Measurements from ENCODE around the gene SLC15A4. TPM values are rescaled to one million over a fixed set of nuclear protein-coding genes. Genes with fewer than 3 reads are reported as not detected.

The SLC15A4 gene
- total RNA-seq, 2 experiments from 2014 or later, result 26.4 to 26.8 TPM

DNA sequence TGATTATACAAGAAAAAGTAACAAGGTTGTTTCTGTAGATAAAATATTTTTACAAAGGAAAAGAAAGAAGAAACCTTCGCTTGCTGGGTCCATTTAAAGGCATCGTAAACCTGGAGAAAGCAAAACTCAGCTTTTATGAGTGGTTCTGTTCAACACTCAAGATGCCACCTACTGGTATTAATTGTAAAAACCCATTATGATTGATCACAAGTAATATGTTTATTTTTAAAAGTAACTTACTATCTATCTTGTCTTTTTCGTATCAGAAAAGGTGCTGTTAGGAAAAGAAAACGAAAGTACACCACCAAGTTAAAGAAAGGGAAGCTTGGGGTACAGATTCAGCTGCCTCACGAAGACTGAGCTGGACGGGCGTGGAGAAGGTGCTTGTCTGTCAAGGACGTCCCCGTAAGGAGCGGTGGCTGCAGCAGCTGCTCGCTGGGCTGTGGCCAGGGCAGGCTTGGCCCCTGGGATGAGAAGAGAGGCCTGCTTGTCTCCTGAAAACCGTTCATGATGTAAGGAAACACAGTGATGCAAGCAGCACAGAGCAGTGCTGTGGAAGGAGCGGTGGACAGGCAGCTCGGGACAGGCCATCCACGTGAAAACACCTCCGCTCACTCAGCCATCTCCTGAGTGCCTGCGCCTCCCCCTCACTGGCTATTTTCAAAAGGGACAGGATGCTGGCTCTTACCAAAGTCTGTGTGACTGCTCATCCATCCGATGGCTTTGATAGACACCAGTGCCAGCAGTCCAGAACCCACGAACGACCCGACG, 25.0 kb downstream of the SLC15A4 start:
- H3K9me3 Mint-ChIP-seq, result no peaks in the 10 kb centered on the region
- H3K4me1 Mint-ChIP-seq (ENCODE audit: low read depth), result peaks cover 41% of the 10 kb centered on the region
- TF ChIP-seq, protein P1, sequence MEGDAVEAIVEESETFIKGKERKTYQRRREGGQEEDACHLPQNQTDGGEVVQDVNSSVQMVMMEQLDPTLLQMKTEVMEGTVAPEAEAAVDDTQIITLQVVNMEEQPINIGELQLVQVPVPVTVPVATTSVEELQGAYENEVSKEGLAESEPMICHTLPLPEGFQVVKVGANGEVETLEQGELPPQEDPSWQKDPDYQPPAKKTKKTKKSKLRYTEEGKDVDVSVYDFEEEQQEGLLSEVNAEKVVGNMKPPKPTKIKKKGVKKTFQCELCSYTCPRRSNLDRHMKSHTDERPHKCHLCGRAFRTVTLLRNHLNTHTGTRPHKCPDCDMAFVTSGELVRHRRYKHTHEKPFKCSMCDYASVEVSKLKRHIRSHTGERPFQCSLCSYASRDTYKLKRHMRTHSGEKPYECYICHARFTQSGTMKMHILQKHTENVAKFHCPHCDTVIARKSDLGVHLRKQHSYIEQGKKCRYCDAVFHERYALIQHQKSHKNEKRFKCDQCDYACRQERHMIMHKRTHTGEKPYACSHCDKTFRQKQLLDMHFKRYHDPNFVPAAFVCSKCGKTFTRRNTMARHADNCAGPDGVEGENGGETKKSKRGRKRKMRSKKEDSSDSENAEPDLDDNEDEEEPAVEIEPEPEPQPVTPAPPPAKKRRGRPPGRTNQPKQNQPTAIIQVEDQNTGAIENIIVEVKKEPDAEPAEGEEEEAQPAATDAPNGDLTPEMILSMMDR (IDR thresholded peaks at IDR 0.05), result no peak
- POLR2A ChIA-PET, result no interaction called here
- H3K4me3 Mint-ChIP-seq, result no peak overlapping the region
- intact Hi-C loops (cut with micrococcal nuclease), result no loop called here
- DNase-seq (no peak), ATAC-seq (no peak)
- peaks cover 69% of the 10 kb centered on the region for H3K36me3 Mint-ChIP-seq (ENCODE audit: low read depth)
- CTCF ChIA-PET, result interaction anchor here (0.9 kb wide), 1 partner anchor 30 kb away, joined by 3 read pairs; no protein-coding TSS in a partner anchor
- no peak overlapping the region for H3K27ac Mint-ChIP-seq
- H3K27me3 Mint-ChIP-seq, result no peaks in the 10 kb centered on the region

DNA sequence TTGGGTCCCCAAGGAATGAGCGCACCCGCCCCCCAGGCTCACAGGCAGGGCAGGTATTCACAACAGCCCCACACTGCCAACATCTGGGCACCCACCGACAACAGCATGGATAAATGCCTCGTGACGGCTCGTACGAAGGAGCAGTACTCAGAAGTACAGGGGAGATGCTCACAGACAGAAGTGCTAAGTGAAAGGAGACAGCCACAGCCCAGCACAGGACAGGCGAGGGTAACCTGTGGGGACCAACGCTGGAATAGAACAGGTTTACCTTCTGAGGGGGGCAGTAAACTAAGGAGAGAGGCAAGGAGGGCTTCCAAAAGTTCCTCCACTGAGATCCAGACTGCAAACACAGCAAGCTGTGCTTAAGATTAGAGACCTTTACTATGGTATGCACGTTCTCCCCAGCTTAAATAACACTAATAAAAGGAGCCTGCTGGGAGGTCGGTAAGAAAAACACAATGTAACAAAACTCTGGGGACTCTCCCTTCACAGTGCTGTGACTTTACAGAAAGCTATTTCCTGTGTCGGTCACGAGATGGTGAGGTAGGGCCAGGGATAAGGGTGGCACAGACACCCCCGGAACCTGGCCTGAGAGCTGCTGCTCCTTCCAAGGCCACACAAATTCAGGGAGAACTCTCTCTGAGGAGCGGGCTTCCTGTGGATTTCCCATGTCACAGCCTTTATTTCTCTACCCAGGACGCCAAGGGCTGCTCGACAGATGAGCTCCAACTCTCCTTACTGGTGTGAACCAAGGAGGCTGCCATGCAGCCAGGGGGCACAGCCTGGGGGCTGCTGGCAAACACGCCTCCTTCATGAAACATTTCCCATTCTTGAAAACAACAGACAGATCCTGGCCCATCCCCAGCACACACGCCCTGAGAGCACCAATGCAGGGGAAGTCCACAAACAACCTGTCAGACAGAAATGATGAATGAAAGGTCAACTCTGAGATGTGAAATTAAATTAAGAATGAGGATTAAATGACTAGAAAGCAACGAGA, 26.3 kb downstream of the SLC15A4 start:
- intact Hi-C loops (cut with micrococcal nuclease), result no loop called here
- Mint-ChIP-seq H3K27ac (peak overlapping the region; percentile 55), H3K36me3 (ENCODE audit: low read depth) (peaks cover 70% of the 10 kb centered on the region), H3K27me3 (no peaks in the 10 kb centered on the region), H3K4me3 (no peak overlapping the region), H3K9me3 (no peaks in the 10 kb centered on the region), H3K4me1 (ENCODE audit: low read depth) (peaks cover 43% of the 10 kb centered on the region)
- CTCF ChIA-PET, result interaction anchor here (1.2 kb wide), 1 partner anchor 9 kb away, joined by 4 read pairs; no protein-coding TSS in a partner anchor
- TF ChIP-seq, protein P1 (IDR thresholded peaks at IDR 0.05), result no peak
- ATAC-seq (no peak), DNase-seq (no peak)
- POLR2A ChIA-PET, result interaction anchor here (0.6 to 2.0 kb wide), 2 partner anchors 23 to 65 kb away, joined by 3 to 4 read pairs; no protein-coding TSS in a partner anchor

DNA sequence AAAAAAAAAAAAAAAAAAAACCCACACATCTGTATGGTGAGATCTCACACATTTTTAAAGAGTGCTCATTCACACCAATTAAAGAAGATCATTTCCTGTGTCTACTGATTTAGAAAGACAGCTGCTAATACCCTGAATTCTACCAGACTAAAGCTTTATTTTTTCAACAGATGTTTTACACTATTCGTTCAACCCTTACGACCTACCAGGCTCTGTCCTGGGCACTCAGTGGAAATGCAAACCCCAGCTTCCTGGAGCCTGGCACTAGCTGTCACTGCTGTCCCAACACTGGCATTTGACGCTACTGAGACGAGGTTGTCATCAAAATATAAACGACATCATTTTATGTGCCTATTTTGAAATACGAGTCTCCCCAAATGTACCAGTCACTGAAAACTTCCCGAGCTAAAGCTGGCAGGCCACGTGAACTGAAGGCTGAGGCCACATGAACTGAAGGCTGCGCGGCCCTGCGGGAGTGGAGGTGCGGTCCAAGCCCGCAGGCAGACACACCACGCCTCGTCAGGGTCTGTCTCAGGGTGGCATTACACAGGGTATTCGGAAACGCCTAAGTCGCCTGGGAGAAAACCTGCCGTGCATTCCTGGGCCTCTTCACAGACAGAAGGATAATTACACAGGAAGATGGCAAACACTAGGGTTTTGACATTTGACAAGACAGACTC, 27.2 kb downstream of the SLC15A4 start:
- ATAC-seq (no peak), DNase-seq (no peak)
- POLR2A ChIA-PET, result interaction anchor here (0.6 to 2.0 kb wide), 3 partner anchors 10 to 66 kb away, joined by 3 to 4 read pairs (median 3); no protein-coding TSS in a partner anchor
- CTCF ChIA-PET, result interaction anchor here (0.7 kb wide), 1 partner anchor 13 kb away, joined by 3 read pairs; no protein-coding TSS in a partner anchor
- intact Hi-C loops (cut with micrococcal nuclease), result no loop called here
- Mint-ChIP-seq H3K27ac (peak overlapping the region; percentile 62), H3K4me1 (ENCODE audit: low read depth) (peaks cover 45% of the 10 kb centered on the region), H3K36me3 (ENCODE audit: low read depth) (peaks cover 73% of the 10 kb centered on the region), H3K4me3 (no peak overlapping the region), H3K9me3 (no peaks in the 10 kb centered on the region), H3K27me3 (no peaks in the 10 kb centered on the region)
- TF ChIP-seq, protein P1 (IDR thresholded peaks at IDR 0.05), result no peak

DNA sequence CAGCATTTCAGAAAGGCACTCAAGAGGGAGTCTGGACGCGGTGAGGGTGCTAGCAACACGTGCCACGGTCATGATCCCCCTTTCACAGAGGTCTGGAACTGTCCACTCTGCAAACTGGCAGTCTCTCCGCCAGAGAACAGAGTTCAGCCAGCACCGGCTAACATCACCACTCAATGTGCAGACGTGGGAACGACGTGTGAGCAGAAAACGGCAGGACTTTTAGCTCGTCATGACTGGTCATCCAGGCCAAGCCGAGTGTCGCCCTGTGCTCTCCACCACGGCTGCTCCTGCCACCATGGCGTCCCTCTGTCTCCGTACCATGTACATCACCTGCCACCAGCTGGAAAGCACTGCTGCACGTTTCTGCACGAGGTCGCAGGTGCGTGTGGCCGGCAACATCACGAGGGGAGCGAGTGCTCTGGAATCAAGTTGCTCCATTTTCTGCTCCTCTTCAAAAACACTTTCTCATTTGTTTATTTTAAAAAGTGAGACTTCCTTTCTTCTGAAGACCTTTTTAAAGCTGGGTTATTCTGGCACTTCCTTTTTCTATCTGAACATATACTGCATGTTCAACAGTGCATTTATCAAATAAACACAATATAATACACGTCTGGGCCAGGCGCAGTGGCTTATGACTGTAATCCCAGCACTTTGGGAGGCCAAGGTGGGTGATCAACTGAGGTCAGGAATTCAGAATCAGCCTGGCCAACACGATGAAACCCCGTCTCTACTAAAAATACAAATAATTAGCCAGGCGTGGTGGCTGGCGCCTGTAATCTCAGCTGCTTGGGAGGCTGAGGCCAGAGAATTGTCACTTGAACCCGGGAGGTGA, 28.0 kb downstream of the SLC15A4 start:
- Mint-ChIP-seq H3K9me3 (no peaks in the 10 kb centered on the region), H3K27ac (peak overlapping the region; percentile 62), H3K27me3 (no peaks in the 10 kb centered on the region), H3K4me1 (ENCODE audit: low read depth) (peaks cover 41% of the 10 kb centered on the region), H3K36me3 (ENCODE audit: low read depth) (peaks cover 69% of the 10 kb centered on the region), H3K4me3 (no peak overlapping the region)
- CTCF ChIA-PET, result interaction anchor here (0.7 kb wide), 1 partner anchor 13 kb away, joined by 3 read pairs; no protein-coding TSS in a partner anchor
- TF ChIP-seq, protein P1 (IDR thresholded peaks at IDR 0.05), result no peak
- ATAC-seq (no peak), DNase-seq (no peak)
- POLR2A ChIA-PET, result interaction anchor here (1.1 to 2.0 kb wide), 2 partner anchors 9 to 25 kb away, joined by 3 to 4 read pairs; no protein-coding TSS in a partner anchor
- intact Hi-C loops (cut with micrococcal nuclease), result no loop called here
